Karpas-422 (cell line): ENCODE results near the gene PCP4. TPM values are rescaled to one million over a fixed set of nuclear protein-coding genes. Genes with fewer than 3 reads are reported as not detected.

ENCODE experiments used
- DNase-seq: peaks from one replicate; pipeline ENCODE4 v3.0.0-alpha.2; 2015
- H2AFZ ChIP-seq: fragments of 200-600 bp; sonication (generic); 2 replicates; pipeline ENCODE4 v1.6.1; 2014; ENCODE audit warnings: antibody characterized with exemption, low read length, mixed read lengths
- H3K27ac ChIP-seq: fragments of 200-600 bp; sonication (generic); 2 replicates; pipeline ENCODE4 v1.5.1; 2014; ENCODE audit warnings: mild to moderate bottlenecking, low read length, moderate library complexity
- H3K27me3 ChIP-seq: fragments of 200-600 bp; sonication (generic); 2 replicates; pipeline ENCODE4 v1.6.1; 2014; ENCODE audit warnings: low read length, mixed read lengths
- H3K36me3 ChIP-seq: fragments of 200-600 bp; sonication (generic); 2 replicates; pipeline ENCODE4 v1.6.1; 2014; ENCODE audit warnings: low read length, mixed read lengths; ENCODE audit not compliant: insufficient read depth
- H3K4me1 ChIP-seq: fragments of 200-600 bp; sonication (generic); 2 replicates; pipeline ENCODE4 v1.6.1; 2014; ENCODE audit warnings: mild to moderate bottlenecking, low read length, mixed read lengths
- H3K4me2 ChIP-seq: fragments of 200-600 bp; sonication (generic); 2 replicates; pipeline ENCODE4 v1.6.1; 2014; ENCODE audit warnings: low read length, low read depth, mild to moderate bottlenecking; ENCODE audit not compliant: poor library complexity, severe bottlenecking
- H3K4me3 ChIP-seq: fragments of 200-600 bp; sonication (generic); 2 replicates; pipeline ENCODE4 v1.5.1; 2014; ENCODE audit warnings: mild to moderate bottlenecking, antibody characterized with exemption, low read length, mixed read lengths
- H3K79me2 ChIP-seq: fragments of 200-600 bp; sonication (generic); 2 replicates; pipeline ENCODE4 v1.6.1; 2014; ENCODE audit warnings: mild to moderate bottlenecking, low read length, mixed read lengths
- H3K9ac ChIP-seq: fragments of 200-600 bp; sonication (generic); 2 replicates; pipeline ENCODE4 v1.6.0; 2014; ENCODE audit warnings: low read length
- H3K9me2 ChIP-seq: fragments of 200-600 bp; sonication (generic), shearing (Covaris generic); replicated peaks from 2 replicates; pipeline ENCODE4 v1.6.0; 2014; ENCODE audit warnings: mild to moderate bottlenecking, low read length, moderate library complexity; ENCODE audit not compliant: insufficient read depth
- H3K9me3 ChIP-seq: fragments of 300-700, 200-600 bp; sonication (generic); 2 replicates; pipeline ENCODE4 v1.6.1; 2014; ENCODE audit warnings: low read length, mixed read lengths
- H4K20me1 ChIP-seq: fragments of 200-600 bp; sonication (generic); 2 replicates; pipeline ENCODE4 v1.6.1; 2014; ENCODE audit warnings: mild to moderate bottlenecking, antibody characterized with exemption, low read length, low read depth; ENCODE audit not compliant: insufficient read depth
- total RNA-seq: library from RNA; depleted of rRNA; stranded (reverse); fragments of >200 nt; shearing (Covaris generic); gene quantifications from 2 replicates; pipeline ENCODE4 v1.2.3, GENCODE V29; 2014; ENCODE audit warnings: low replicate concordance

The PCP4 gene
- total RNA-seq, 1 experiment from 2014 or later, result not detected

DNA sequence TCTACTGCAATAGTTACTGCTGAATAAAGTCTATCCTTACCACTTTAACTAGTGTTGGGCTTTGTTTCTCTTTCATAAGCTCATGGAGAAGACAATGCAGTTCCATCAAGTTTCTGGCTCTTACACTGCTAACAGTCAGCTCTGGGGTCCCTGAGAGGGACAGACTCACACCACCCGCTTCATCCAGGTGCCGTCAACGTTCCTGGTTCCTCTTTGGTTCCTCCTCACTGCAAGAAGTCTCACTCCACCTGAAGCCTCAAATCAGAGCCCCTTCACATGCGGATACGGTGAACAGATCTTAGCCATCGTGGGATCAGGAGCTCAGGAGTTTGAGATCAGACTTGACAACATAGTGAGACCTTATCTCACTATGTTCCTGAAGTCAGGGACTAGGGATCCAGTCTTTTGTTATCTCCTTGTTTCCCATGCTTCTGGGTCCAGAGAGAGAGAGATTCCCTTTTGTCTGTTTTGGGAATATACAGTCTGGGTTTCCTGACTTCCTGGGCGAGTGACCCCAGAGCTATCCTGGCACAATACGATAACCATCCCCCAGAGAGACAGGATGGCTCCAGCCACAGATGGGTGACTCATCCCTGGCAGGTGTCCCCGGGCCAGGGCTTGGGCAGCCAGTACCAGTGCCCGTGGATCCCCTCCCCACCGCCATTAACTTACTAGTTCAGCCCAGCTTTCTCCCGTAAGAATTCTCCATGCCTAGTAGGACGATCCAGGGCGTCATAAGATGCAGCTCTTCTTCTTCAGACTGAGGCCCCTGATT lies 14.3 kb upstream of the PCP4 start:
- H3K36me3 ChIP-seq, result no peaks in the 10 kb centered on the region
- no peak overlapping the region for H3K27ac ChIP-seq
- no peaks in the 10 kb centered on the region; the same call in 1 of the 2 replicates for H3K9me2 ChIP-seq
- H3K27me3 ChIP-seq, result no peaks in the 10 kb centered on the region
- no peaks in the 10 kb centered on the region for H3K9me3 ChIP-seq
- no peak overlapping the region for H3K9ac ChIP-seq
- no peaks in the 10 kb centered on the region for H3K4me1 ChIP-seq
- no peak overlapping the region for H3K4me2 ChIP-seq
- no peaks in the 10 kb centered on the region for H4K20me1 ChIP-seq
- H2AFZ ChIP-seq, result no peak overlapping the region
- no peak overlapping the region for H3K4me3 ChIP-seq
- no peaks in the 10 kb centered on the region for H3K79me2 ChIP-seq
- no peak for DNase-seq

DNA sequence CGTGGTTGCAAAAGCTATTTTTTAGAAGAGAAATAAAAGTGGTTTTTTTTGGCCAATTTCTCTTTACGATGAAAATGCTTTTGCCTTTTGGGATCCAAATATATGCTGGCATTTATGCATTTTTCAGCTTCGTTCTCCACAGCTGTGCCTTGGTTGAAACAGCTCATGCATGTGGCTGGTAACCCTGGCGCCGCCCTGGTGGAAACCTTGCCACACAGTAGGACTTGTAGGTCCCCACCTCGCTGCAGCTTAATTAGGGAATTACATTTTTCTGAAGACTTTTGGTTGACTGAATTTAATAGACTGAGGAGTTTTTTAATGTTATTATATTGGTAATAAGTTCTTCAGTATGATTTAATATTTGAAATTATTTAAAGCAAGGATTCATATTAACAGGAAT lies 12.7 kb upstream of the PCP4 start:
- Histone ChIP-seq H3K27ac (no peak overlapping the region), H3K4me2 (no peak overlapping the region), H3K27me3 (no peaks in the 10 kb centered on the region), H2AFZ (no peak overlapping the region), H3K4me1 (no peaks in the 10 kb centered on the region), H4K20me1 (no peaks in the 10 kb centered on the region), H3K9me3 (no peaks in the 10 kb centered on the region), H3K79me2 (no peaks in the 10 kb centered on the region), H3K9me2 (no peaks in the 10 kb centered on the region; the same call in 1 of the 2 replicates), H3K36me3 (no peaks in the 10 kb centered on the region), H3K9ac (no peak overlapping the region), H3K4me3 (no peak overlapping the region)
- DNase-seq, result no peak

DNA sequence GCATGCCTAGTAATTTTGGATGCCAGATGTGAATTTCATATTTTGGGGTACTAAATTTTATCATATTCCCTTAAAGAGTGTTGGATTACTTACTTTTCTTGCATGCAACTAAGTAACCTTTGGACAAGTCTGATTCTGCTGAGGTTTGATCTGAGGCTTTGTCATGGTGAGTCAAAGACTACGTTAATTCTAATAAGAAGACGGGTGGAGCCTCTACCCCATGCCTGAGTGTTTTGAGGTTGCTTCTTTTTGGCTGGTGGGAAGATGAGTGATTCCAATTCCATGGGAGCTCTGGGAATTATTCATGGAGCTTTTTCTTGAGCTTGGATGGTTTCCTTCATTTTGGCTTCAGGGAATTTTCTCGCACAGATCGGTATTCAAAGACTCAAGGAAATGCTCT lies 11.6 kb upstream of the PCP4 start:
- Histone ChIP-seq H3K4me2 (no peak overlapping the region), H3K36me3 (no peaks in the 10 kb centered on the region), H3K27ac (no peak overlapping the region), H4K20me1 (no peaks in the 10 kb centered on the region), H3K9me2 (no peaks in the 10 kb centered on the region; the same call in 1 of the 2 replicates), H3K79me2 (no peaks in the 10 kb centered on the region), H3K9ac (no peak overlapping the region), H3K27me3 (no peaks in the 10 kb centered on the region), H3K4me1 (no peaks in the 10 kb centered on the region), H2AFZ (no peak overlapping the region), H3K4me3 (no peak overlapping the region), H3K9me3 (no peaks in the 10 kb centered on the region)
- no peak for DNase-seq

DNA sequence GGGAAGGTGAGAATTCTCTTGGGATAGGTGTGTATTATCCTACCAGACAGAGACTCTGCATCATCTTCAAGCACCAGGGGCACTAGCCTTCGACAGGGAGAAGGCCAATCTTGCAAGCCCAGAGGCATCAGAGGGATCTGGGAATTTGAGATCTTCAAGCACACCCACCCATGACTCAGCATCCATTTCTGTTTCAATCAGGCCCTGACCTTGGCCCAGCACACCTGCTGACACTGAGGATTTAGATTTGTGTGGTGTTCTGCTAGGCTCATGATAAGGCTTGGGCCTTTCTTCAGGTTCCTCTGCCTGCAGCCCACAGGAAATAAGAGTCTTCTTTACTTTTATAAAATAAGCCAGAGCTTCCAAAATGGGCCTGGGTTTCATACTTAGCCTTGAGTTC lies 6.6 kb upstream of the PCP4 start:
- DNase-seq, result no peak
- Histone ChIP-seq H3K4me1 (no peaks in the 10 kb centered on the region), H2AFZ (no peak overlapping the region), H3K27ac (no peak overlapping the region), H3K9me2 (no peaks in the 10 kb centered on the region), H3K27me3 (no peaks in the 10 kb centered on the region), H3K9ac (no peak overlapping the region), H3K4me2 (no peak overlapping the region), H3K9me3 (no peaks in the 10 kb centered on the region), H3K79me2 (no peaks in the 10 kb centered on the region), H3K4me3 (no peak overlapping the region), H4K20me1 (no peaks in the 10 kb centered on the region), H3K36me3 (no peaks in the 10 kb centered on the region)

DNA sequence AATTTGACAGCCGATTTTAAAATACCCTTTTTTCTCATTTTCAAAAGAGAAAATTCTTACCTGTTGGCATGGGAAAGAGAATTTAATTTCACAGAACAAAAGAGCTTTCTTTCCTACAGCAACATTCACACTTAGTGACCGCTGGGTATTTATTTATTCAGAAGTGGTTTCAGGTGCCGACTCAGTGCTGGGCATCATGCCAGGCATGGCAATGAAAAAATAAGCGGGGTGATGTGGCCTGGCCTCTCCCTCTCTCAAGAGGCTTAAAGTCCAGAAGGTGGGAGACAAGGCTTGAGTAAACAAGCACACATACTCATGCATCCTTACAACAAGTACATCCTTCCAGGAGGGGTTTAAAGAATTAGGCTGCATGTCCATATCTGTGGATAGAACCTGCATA lies 4.1 kb upstream of the PCP4 start:
- no peak for DNase-seq
- no peak overlapping the region for H3K27ac ChIP-seq
- H3K9me3 ChIP-seq, result no peaks in the 10 kb centered on the region

DNA sequence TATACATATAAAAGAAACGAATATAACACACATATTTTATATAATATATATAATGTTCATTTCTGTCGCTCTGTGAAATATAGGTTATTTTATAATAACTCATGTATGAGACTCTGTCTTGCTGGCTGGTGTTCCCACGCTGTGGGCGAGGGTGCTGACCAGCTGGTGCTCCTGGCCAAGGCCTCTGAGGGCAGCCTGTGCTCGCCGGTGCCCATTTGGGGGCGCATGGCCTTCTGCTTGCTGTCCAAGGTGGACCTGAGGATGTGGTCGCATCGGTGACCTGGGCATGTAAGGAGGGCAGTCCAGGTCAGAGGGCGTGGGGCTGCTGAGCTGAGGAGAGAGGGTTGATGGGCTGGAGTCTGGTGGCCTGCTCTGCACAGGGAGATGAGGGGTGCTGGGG lies 1.1 kb upstream of the PCP4 start:
- Histone ChIP-seq H3K27ac (no peak overlapping the region), H3K4me1 (no peaks in the 10 kb centered on the region), H3K9me2 (no peaks in the 10 kb centered on the region), H3K4me2 (no peak overlapping the region), H4K20me1 (no peaks in the 10 kb centered on the region), H3K36me3 (no peaks in the 10 kb centered on the region), H3K9ac (no peak overlapping the region), H3K79me2 (no peaks in the 10 kb centered on the region), H2AFZ (no peak overlapping the region), H3K9me3 (no peaks in the 10 kb centered on the region), H3K4me3 (no peak overlapping the region), H3K27me3 (no peaks in the 10 kb centered on the region)
- no peak for DNase-seq

More for the DNA sequence above, 4.1 kb upstream of the PCP4 start:
- Histone ChIP-seq H3K9me2 (no peaks in the 10 kb centered on the region), H3K27me3 (no peaks in the 10 kb centered on the region), H3K79me2 (no peaks in the 10 kb centered on the region), H2AFZ (no peak overlapping the region), H3K9ac (no peak overlapping the region), H3K36me3 (no peaks in the 10 kb centered on the region), H3K4me2 (no peak overlapping the region), H4K20me1 (no peaks in the 10 kb centered on the region), H3K4me3 (no peak overlapping the region), H3K4me1 (no peaks in the 10 kb centered on the region)

DNA sequence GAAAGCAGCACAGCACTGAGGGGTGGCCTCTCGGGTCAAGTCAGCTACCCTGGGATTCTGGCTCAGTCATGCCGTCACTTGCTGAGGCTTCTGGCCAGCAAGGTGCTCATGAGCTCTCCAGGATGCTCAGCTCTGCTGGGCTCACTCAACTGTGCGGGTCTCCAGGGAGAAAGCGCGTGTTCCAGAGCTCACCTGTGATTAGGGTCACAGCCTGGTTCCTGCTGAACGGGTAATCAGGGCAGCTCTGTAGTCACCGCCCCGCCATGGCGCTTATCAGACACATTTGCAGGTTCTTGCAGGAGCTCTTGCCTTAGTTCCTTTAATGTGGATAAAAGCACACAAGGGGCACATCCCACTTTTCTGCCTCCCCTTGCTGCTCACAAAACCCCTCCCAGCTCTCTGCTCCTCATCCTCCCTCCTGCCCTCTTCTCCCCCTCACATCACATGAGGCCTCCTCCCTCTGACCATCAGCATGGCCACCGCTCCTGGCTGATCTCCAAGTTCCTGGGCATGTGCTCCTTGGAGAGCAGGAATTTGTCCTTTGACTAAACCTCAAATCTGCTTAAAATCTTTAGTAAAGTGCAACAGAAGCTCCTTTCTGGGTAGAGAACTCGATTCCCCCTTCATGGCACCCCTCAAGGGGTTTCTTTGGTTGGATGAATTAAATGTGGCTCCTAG lies 2.0 kb downstream of the PCP4 start:
- H3K27ac ChIP-seq, result no peak overlapping the region
- H3K9me2 ChIP-seq, result no peaks in the 10 kb centered on the region
- no peaks in the 10 kb centered on the region for H3K4me1 ChIP-seq
- H3K36me3 ChIP-seq, result no peaks in the 10 kb centered on the region
- H3K9ac ChIP-seq, result no peak overlapping the region
- no peaks in the 10 kb centered on the region for H3K79me2 ChIP-seq
- no peak overlapping the region for H3K4me2 ChIP-seq
- H3K9me3 ChIP-seq, result no peaks in the 10 kb centered on the region
- no peaks in the 10 kb centered on the region for H4K20me1 ChIP-seq
- H2AFZ ChIP-seq, result no peak overlapping the region
- DNase-seq, result no peak
- no peaks in the 10 kb centered on the region for H3K27me3 ChIP-seq
- H3K4me3 ChIP-seq, result no peak overlapping the region

DNA sequence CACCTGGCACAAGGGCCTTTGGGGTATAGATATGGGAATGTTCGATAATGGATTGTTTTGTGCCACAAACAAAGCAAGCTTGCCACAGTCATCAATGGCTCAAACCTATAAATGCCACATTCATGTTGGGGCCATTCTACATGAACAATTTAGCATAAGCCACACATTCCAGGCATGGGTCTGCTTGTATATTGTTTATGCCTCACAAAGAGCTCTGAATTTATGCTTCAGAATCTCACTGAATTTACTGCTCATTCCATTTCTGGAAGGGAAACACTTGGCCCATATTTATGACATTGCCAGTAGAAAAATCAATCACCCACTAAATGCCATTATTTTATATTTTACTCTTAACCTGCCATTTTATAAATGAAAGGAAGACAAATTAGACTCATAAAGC lies 6.4 kb downstream of the PCP4 start:
- no peaks in the 10 kb centered on the region for H3K4me1 ChIP-seq
- no peak overlapping the region for H3K4me2 ChIP-seq
- no peaks in the 10 kb centered on the region for H3K36me3 ChIP-seq
- no peak overlapping the region for H3K4me3 ChIP-seq
- H3K79me2 ChIP-seq, result no peaks in the 10 kb centered on the region
- H3K9me2 ChIP-seq, result no peaks in the 10 kb centered on the region
- H3K27ac ChIP-seq, result no peak overlapping the region
- H2AFZ ChIP-seq, result no peak overlapping the region
- no peak for DNase-seq
- no peaks in the 10 kb centered on the region for H4K20me1 ChIP-seq
- H3K9ac ChIP-seq, result no peak overlapping the region
- H3K27me3 ChIP-seq, result no peaks in the 10 kb centered on the region
- no peaks in the 10 kb centered on the region for H3K9me3 ChIP-seq
